HT1080 (cell line): Measurements from ENCODE around the gene COL8A2. TPM values are rescaled to one million over a fixed set of nuclear protein-coding genes. Genes with fewer than 3 reads are reported as not detected.

Experiments used
- DNase-seq: peaks from one replicate; pipeline ENCODE4 v3.0.0-alpha.2; 2015; ENCODE audit warnings: low read depth
- total RNA-seq: library from RNA; depleted of rRNA; stranded (reverse); fragments of >200 nt; shearing (Covaris generic); gene quantifications from 2 replicates; pipeline ENCODE4 v1.2.3, GENCODE V29; 2014

COL8A2 gene
- total RNA-seq, 1 experiment from 2014 or later = 1.5 TPM

DNA sequence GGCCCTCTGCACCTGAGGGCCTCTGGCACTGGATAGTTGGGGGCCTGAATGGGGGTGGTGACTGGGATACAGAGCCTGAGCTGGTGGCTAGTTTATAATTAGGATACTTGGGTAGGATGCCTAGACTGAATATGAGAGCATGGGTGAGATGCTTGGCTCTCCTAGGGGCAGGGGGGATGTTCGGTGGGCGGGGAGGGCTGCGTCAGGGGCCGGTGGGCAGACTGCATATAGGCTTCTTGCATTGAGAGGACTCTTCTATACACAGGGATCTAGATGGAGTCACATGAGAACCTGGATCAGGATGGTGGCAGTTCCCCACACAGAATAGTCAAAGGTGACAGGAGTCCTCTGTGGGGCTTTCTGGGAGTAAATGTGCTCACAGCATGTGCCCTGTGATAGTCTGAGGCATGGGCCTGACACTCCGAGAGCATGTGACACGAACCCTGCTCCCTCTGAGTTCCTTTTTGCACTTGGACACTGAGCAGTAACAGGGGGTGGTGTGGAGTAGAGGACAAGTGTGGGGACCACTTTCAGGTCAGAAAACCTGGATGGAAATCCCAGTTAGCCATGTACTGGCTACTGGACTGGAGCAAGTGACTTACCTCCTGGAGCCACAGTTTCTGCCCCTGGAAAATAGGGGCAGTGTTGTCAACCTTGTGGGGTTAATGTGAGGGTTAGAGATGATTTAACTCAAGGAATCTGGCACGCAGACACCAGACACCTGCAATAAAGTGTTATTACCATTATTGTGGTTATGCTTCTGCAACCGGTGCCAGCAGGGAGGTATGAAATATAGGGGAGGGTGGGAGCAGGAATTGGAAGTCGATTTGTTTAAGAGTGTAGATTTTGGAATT is 33.2 kb upstream of the COL8A2 start:
- DNase-seq = no peak

GRCh38 chr1:36157115-36157903 is 32.3 kb upstream of the COL8A2 start:
- no peak for DNase-seq

- peak; percentile 57 for DNase-seq
These were observed 31.5 kb upstream of the COL8A2 start for GRCh38 chr1:36156329-36157114.

- DNase-seq = peak; percentile 68
These were observed 30.6 kb upstream of the COL8A2 start, which contains the start of gene MAP7D1 for GRCh38 chr1:36155408-36156328. Gene MAP7D1 (plus strand): TSS chr1:36156160. CDS start chr1:36156418, 258 bp downstream.

DNA sequence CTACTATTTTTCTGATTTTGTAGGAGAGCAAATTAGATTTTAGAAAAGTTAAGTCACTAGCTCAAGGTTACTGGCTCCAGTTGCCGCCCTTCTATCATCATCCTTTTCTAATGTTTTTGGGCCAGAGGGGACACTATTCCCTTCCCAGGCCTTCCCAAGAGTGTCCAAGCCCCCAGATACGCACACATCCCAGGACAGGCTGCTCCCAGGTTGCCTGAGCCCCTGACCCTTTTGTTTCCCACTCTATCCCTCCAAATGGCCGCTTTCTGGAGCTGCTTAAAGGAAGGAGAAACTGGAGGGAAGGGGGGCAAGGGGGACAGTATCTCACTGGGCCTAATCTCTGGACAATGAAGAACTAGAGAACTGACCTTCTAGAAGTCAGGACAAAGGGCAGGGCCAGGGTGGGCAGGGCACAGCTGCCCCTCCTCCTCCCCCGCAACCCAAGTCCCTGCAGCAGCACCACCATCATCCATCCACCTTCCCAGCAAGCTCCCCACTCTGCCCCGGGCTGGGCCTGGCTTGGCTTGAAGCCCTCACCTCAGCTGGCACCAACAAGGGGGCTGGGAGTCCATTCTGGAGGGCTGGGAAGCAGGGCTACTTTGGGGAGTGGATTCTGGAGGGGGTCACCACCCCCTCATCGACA is 29.9 kb upstream of the COL8A2 start:
- no peak for DNase-seq

GRCh38 chr1:36154335-36154734 is 29.3 kb upstream of the COL8A2 start:
- no peak for DNase-seq

DNA sequence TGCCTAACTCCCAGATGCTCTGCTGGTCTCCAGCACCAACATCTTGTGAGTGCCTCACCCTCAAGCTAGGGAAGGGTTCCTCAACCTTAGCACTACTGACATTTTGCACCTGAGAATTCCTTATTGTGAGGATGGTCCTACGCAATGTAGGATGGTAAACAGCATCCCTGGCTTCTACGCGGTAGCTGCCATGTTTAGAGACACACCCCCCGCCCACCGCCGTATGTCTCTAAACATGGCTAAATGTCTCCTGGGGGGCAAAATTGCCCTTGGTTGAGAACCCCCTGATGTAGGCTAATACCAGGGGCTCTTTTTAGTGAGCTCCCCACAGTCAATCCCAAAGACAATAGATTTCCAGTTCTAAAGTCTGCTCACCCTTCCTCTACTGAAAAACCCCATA is 28.5 kb upstream of the COL8A2 start:
- no peak for DNase-seq

GRCh38 chr1:36151845-36152203 is 26.8 kb upstream of the COL8A2 start:
- DNase-seq = no peak

DNA sequence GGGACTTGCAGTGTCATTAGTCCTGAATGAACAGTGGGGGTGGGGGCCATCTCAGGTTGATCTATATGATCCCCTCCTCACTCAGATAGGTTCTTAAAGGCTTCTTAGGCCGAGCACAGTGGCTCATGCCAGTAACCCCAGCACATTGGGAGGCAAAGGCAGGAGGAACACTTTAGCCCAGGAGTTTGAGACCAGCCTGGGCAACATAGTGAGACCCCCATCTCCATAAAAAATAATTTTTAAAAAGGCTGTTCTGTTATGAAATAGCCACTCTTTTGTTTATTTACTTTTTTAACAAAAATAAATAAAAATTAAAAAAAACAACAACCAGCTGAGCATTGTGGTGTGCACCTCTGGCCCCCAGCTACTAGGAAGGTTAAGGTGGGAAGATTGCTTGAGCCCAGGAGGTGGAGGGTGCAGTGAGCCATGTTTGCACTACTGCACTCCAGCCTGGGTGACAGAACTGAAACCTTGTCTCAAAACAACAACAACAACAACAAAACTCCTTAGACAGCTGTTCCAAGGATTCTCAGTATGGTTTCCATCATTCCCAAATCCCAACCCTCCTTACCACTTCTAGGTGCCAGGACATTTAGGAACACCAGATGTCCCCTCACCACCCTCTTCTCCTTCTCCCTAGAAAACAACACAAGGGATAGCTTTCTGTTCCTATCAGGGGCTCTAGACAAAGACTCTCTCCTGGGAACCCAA is 26.3 kb upstream of the COL8A2 start:
- no peak for DNase-seq

DNA sequence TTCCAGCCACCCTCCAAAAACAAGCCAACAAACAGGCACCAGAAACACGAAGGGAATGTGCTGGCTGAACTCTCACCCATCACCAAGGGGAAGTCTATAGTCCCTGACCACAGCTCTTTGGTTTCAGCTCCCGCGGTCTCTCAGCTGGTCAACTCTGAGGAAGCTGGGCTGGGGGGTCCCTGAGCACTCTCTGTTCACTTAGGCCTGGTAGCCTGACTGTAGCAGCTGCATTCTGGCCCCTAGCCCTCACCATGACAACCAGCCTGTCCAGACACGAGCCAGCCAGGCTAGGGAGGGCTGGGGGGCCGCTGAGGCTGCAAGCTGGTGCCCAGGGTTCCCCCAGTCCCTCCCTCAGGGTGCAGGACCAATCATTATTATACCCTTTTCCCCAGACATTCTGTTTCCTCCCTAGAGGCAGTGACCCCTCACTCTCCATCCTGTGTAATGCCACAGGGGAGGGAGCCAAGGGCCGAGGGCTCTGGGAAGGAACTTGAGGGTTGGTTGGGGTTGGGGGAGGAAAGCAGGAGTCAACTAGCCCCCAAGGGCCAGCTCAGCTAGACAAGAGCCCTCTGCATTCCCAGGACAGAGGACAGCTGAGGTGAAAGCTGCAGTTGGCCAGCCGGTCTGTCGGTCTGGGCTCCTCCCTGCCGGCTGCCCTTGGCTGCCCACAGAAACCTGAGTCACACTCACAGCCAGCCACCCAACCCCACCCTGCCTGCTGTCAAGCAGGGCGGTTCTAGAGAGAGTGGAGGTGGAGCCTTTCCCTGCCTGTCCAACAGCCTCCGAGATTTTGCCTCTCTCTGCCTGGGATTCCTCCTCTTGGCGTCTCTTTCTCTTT is 25.5 kb upstream of the COL8A2 start:
- DNase-seq = peak; percentile 98

DNA sequence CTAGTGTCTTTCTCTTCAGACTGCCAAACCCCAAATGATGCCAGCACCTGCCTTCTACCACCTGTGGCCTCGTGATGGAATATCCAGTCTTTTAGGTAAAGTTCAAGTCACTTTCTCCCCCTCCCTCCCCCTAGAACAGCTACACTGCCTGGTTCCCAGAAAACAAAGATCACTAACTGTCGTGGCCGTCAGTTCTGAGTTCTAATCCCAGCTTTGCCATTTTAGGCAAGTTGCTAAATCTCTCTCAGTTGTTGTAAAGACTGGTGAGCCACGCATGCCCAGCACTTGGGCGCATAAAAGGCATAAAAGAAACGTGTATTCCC is 24.9 kb upstream of the COL8A2 start:
- DNase-seq = no peak

DNA sequence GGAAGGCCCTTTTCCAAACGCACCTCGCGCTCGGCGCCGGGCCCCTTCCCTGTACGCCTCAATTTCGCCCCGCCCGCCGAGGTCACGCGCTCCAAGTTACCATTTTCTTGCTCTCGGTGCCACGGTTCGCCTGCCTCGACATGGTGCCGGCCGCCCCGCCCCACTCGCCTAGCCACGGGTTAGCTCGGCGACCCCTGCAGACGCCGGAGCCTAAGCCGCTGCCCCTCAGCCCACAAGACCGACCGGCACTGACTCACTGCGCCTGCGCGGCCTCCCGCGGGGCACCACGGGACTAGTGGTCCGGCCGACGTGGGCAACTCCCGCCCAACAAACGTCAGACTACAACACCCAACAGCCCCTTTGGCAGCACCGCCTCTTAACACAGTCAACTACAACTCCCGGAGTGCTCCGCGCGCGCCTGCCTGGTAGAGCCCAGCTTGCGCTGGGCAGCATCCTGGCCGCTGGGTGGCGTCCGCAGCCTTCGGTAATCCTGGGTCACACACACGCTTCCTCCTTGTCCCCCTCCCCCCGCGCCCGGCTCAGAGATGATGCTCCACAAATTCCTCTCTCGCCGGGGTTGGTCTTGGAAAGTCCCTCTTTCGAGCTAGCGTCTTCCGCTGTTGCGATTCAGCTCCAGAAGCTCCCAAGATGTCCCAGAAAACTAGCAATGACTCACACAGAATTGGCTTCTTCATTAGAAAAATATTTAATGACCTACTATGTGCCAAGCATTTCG is 24.4 kb upstream of the COL8A2 start, which contains the start of gene TRAPPC3:
Gene TRAPPC3, minus strand, starts transcription at position 250 of the 736 bp plus-strand sequence. Its CDS starts 108 bp downstream, at position 142.
- DNase-seq = peak; percentile 100

DNA sequence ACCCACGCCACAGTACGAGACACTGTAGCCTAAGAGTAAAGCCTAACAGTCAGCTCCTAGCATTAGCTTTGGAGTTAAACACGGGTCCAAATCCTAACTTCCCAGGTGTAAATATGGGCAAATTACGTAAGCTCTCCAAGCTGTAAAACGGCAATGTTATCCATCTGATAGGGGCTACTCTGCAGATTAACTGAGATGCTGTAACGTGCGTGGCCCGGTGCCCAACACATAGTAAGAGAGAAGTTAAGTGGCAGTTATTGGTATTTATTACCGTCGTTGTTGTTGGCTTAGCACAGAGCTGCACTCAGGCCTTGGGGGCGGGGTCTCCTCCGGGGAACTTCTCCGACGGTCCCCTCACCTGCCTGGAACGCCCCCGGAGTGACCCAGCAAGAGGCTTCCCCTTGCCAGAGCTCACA is 23.8 kb upstream of the COL8A2 start:
- no peak for DNase-seq

DNA sequence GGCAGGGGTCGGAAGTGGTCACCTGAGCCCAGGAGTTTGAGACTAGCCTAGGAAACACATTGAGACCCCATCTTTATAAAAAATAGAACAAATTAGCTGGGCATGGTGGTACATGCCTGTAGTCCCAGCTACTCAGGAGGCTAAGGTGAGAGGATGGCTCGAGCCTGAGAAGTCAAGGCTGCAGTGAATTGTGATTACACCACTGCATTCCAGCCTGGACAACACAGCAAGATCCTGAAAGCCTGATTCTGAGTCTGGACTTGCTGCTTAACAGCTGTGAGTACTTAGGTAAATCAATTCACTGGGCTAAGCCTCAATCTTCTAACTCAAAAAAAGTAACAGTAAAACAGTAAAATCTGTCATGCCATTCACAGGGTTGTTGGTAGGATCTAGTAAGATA is 19.4 kb upstream of the COL8A2 start:
- no peak for DNase-seq

GRCh38 chr1:36143424-36143823 is 18.4 kb upstream of the COL8A2 start:
- DNase-seq = no peak

- no peak for DNase-seq
These were observed 17.1 kb upstream of the COL8A2 start for GRCh38 chr1:36142121-36142520.

DNA sequence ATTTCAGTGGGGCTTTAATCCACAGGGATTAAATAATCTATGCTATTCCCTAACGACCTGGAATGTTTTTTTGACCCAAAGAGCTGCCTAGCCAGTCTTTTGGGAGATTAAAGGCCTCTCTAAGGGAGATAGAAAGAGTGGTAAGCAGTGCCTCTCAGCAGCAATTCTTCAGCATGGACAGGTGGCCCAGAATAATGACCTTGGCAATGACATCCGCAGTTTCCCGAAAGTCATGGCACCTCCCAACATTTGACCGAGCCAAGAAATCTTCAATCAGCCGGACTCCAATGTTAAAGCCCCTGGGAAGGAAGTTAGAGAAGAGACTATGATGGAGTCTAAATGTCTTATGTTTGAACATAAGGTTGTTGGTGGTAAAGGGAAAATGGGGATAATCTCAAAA is 14.5 kb upstream of the COL8A2 start:
- no peak for DNase-seq

DNA sequence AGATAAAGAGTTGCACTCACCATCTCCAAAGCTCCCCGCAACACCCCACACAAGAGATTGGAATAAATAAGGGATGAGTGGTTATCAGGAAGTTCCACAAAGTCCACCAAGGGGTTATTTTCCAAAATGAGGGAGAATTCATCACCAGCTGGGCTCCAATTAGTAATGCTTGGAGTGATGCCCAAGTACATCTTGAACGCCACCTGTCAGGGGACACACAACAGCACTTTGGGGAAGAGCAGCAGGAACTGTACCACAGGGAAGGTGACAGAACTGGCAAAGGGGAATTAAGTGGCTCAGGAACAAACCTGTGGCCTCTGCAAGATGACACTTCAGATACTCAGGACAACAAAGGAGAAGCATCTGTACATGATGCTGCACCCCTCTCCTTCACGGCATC is 12.8 kb upstream of the COL8A2 start:
- no peak for DNase-seq
